ENCODE measurements around the gene ANKRD13D.

Gene ANKRD13D

DNA sequence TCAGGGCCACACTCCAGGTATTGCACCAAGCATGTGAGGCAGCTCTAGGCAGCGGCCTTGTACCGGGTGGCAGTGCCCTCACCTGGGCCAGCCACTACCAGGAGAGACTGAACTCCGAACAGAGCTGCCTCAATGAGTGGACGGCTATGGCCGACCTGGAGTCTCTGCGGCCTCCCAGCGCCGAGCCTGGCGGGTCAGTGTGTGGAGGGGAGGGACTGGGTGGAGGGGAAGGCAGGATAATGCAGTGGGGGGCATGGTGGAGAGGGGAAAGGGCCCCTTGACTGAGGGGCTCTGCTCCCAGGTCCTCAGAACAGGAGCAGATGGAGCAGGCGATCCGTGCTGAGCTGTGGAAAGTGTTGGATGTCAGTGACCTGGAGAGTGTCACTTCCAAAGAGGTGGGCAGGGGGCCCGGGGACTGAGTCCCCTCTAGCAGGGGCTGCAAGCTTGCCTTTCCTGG lies 18.5 kb downstream of the ANKRD13D start:
- H3K4me3 ChIP-seq (ENCODE audit: low read length), result no peak overlapping the region
- TF ChIP-seq, protein P1, sequence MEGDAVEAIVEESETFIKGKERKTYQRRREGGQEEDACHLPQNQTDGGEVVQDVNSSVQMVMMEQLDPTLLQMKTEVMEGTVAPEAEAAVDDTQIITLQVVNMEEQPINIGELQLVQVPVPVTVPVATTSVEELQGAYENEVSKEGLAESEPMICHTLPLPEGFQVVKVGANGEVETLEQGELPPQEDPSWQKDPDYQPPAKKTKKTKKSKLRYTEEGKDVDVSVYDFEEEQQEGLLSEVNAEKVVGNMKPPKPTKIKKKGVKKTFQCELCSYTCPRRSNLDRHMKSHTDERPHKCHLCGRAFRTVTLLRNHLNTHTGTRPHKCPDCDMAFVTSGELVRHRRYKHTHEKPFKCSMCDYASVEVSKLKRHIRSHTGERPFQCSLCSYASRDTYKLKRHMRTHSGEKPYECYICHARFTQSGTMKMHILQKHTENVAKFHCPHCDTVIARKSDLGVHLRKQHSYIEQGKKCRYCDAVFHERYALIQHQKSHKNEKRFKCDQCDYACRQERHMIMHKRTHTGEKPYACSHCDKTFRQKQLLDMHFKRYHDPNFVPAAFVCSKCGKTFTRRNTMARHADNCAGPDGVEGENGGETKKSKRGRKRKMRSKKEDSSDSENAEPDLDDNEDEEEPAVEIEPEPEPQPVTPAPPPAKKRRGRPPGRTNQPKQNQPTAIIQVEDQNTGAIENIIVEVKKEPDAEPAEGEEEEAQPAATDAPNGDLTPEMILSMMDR (IDR thresholded peaks at IDR 0.05; ENCODE audit: insufficient read depth, low read depth, low read length, missing control alignments), result no peak
- no peak for DNase-seq (ENCODE audit: low read depth)

DNA sequence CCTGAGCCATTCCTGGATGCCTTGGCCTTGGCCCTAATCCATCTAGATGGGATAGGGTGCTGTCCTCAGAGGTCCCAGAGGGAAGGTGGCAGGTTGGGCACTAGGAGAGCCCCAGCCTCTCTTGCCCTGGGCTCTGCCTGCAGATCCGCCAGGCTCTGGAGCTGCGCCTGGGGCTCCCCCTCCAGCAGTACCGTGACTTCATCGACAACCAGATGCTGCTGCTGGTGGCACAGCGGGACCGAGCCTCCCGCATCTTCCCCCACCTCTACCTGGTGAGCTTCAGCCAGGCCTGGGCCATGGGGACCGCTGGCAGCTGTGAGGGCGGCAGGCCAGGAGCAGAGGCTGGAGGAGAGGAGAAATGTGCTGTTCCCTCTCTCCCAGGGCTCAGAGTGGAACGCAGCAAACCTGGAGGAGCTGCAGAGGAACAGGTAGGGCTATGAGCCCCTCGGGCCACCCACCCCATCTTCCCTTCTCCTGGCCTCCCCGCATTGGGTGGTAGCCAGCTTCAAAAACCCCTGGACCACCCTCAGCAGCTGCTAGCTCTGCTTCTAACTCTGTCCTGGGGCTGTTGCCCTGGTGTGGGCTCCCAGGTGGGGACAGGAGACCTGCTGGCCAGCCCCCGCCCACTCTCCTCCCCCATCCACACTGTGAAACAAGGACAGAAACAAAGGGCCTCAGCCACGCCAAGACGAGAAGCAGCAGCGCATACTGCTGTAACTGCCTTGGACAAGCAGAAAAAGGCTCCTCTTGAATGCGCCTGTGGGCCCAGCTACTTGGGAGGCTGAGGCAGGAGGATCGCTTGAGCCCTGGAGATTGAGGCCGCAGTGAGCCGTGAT lies 19.1 kb downstream of the ANKRD13D start:
- TF ChIP-seq, protein P1 (IDR thresholded peaks at IDR 0.05; ENCODE audit: insufficient read depth, low read depth, low read length, missing control alignments), result no peak
- H3K4me3 ChIP-seq (ENCODE audit: low read length), result no peak overlapping the region
- no peak for DNase-seq (ENCODE audit: low read depth)

- TF ChIP-seq, protein P1 (IDR thresholded peaks at IDR 0.05; ENCODE audit: insufficient read depth, low read depth, low read length, missing control alignments), result no peak
- no peak overlapping the region for H3K4me3 ChIP-seq (ENCODE audit: low read length)
- DNase-seq (ENCODE audit: low read depth), result no peak
These were observed 20.1 kb downstream of the ANKRD13D start for GRCh38 chr11:67309166-67309565.

GRCh38 chr11:67309661-67310061 lies 20.6 kb downstream of the ANKRD13D start:
- DNase-seq (ENCODE audit: low read depth), result no peak
- TF ChIP-seq, protein P1 (IDR thresholded peaks at IDR 0.05; ENCODE audit: insufficient read depth, low read depth, low read length, missing control alignments), result no peak
- H3K4me3 ChIP-seq (ENCODE audit: low read length), result no peak overlapping the region

DNA sequence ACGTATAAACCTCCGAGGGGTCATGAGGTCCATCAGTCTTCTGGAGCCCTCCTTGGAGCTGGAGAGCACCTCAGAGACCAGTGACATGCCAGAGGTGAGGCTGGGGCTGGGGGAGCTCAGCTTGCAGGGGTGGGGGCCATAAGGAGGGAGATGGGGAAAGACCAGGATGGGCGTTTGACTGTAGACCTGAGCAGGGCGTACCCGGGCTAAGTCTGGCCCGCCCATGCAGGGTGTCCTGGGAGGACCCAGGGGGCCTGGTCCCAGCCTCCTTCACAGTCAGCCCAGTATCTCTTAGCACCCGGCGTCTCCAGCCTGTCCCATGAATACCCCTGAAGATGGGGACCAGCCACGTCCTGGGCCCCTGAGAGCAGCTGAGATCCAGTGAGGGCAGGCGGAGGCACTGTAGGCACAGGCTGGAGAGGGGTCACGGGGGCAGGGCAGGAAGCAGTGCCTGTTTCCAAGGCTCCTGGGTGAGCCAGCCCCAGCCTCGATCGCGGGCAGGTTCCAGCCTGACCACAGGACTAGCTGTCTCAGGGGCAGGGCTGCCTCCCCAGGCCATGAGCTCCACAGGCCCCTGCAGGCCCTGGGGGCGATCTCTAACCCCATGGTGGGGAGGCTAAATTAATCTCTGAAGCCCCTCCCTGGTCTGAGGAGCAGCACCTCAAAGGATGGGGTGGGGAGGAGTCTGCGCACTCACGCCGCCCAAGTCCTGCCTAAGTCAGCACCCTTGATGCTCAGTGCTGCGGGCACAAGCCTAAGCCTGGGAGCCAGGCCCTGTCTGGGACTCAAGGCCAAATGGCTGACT lies 21.3 kb downstream of the ANKRD13D start:
- H3K4me3 ChIP-seq (ENCODE audit: low read length), result no peak overlapping the region
- peak; percentile 76 for DNase-seq (ENCODE audit: low read depth)
- TF ChIP-seq, protein P1 (IDR thresholded peaks at IDR 0.05; ENCODE audit: insufficient read depth, low read depth, low read length, missing control alignments), result no peak

- no peak overlapping the region for H3K4me3 ChIP-seq (ENCODE audit: low read length)
- TF ChIP-seq, protein P1 (IDR thresholded peaks at IDR 0.05; ENCODE audit: insufficient read depth, low read depth, low read length, missing control alignments), result no peak
- no peak for DNase-seq (ENCODE audit: low read depth)
These were observed 22.0 kb downstream of the ANKRD13D start for GRCh38 chr11:67311051-67311555.

All from epithelial cell of esophagus (primary cell).